EL (cell line): ENCODE measurements around the gene ZDHHC7.
"Not testable (repeated sequence)": the region's sequence is repeated elsewhere in the genome, so short reads cannot be mapped to it uniquely, and the experiment has no call there.

ENCODE experiments used
- DNase-seq: peaks from one replicate; pipeline ENCODE4 v3.0.0-alpha.2; 2016

Gene ZDHHC7

DNA sequence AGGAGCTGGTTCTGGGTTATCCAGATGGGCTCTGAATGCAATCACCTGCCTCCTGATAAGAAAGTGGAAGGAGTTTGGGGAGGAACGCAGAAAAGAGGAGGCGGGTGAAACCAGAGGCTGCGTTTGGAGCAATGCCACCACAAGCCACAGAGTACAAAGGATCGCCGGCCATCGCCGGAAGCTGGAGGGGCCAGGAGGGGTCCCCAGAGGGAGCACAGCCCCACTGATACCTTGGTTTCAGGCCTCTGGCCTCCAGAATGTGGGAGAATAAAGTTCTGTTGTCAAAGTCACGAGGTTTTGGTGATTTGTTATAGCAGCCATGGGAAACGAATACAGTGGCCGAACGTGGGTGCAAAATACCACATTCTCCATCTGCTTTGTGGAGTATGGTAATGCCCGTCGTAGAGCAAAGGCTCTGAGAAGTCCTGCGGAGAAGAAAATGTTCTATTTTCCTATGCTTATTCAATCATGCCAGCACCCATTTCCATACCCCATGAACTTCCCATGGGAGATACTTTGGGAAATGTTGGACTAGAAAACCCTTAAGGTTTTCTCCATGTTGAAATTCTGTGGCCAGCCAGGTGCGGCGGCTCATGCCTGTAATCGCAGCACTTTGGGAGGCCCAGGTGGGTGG lies 51.4 kb downstream of the ZDHHC7 start:
- no peak for DNase-seq

DNA sequence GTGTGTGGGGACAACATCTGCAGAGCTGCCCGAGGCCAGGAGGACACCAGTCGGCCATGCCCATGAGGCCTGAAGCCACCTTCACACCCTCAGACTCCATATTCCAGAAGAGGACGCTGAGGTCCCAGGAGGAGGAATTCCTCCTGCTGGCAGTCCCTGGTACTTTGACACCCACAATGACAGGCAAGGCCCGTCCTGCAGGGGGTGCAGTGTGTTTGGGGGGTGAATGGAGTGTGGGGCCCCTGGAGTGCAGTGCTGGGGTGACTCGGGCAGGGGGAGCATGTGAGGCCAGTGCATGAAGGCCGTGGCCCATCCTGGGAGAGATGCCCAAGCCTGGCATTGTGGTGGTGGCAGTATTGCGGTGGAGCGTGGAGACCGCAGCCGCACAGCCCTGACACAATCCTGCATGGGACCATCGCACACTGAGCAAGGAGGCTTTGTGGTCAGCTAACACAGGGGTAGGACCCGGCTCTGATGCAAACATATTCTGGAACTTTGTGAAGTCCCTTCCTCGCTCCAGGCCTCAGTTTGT lies 52.2 kb downstream of the ZDHHC7 start:
- DNase-seq, result no peak

DNA sequence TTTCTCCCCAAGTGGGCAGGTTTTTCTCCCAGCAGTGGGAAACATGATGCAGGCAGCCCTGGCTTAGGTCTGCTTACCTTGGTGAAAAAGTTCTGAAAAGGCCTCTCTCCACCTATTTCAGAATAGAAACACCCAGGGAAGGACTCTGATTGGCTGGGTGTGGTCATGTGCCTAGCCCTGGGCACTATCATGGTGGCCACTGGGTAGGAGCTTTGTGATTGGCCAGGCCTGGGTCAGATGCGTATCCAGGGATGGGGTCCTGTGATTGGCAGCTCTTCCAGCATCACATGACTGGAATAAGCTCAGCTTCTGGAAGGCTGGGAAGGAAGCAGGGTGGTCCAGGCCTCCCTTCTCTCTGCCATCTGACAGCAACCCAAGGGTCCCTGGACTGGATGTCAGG lies 53.5 kb downstream of the ZDHHC7 start:
- no peak for DNase-seq

DNA sequence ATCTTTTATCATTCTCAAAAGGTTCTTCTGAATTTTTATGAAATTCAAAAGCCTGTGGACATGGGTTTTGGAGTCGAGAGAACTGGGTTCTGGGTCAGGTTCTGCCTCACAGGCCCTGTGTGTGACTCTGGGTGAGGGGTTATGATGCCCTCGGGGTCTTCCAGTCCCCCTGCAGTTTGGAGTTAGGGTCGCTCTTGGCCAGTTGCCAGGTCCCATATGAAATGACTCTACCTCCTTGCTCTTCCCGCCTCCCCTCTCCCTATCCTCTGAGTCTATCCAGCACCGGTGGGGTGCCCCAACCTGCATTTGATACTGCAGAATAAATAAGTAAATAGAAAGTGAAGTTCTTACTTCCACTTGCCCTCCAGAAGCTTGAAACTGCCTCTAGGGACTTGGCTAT lies 54.1 kb downstream of the ZDHHC7 start:
- DNase-seq, result no peak

DNA sequence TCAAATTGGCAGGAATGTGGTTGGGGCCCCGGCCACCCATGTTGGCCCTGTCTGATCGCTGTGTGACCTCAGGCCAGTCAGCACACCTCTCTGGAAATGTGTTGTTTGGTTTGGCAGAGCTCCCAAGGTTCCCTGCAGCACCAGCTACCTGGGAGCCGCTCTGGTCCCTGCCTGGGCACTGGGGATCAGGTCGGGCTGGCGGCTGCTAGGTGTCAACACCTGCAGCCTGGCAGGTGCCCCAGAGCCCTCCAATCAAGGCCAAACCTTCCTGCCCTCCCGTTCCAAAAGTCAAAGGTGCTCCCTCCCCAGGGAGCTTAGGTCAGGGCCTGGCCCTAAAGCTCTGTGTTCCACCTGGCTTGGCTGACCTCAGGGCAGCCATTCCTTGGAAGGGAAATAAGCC lies 55.9 kb downstream of the ZDHHC7 start:
- no peak for DNase-seq

DNA sequence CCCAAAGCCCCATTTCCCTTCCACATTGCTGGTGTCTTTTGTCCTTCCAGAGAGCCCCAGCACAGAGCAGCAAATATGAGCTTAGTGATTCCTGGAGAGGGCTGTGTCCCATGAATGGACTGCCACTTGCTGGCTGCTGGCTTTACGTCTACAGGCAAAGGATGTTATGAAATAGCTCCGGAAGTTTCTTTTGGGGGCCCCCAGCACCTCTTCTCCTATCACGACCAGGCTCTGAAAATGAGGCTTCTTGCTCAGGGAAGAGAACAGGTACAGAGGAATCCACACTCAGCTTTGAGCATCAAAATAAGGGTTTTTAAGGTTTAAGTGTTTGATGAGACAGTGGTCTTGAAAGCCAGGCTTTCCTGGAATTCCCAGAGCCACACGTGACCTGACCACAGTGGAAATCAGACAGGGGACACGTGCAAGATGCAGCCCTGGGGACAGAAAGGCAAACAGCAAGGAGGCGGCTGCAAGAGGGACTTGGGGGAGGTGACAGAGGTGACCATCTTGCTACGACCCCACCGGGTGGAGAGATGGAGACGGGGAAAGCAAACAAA lies 58.1 kb downstream of the ZDHHC7 start:
- DNase-seq, result no peak

DNA sequence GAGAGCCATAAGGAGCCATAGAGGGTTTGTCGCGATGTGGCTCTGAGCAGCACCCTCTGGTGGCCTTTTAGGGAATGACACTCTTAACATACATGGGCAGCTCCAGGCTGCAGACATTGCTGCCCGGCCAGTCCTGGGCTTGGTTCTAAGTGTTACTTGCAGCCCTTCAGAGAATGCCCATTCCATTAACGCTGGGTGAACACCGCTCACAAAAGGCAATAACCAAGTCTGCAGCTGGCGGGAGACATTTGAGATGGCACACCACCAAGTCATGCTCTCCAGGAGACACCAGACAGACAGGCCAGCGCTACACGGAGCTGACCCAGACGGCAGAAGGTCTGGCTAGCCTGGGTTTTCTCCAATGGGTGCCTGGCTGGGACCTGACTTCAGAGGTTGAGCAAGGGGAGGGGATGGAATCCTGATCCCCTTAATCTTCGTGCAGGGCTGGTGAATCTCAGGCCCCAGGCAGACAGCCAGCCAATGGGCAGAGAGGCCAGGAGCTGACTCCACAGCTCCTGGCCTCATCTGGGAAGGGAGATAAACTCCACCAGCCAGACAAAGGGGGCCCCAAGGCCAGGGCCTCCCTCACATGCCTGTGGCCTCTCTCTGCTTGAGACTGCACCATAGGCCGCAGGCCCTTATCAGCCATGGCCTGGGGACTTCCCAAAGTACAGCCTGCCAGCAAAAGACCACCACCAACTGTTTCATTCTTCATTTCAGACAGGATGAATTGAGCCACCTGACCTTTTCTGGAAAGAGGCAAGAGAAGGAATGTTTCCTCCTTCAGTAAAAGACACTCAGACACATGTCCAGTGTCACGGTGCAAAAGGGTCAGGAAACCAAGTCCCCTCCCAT lies 58.8 kb downstream of the ZDHHC7 start:
- DNase-seq, result peak; percentile 82

DNA sequence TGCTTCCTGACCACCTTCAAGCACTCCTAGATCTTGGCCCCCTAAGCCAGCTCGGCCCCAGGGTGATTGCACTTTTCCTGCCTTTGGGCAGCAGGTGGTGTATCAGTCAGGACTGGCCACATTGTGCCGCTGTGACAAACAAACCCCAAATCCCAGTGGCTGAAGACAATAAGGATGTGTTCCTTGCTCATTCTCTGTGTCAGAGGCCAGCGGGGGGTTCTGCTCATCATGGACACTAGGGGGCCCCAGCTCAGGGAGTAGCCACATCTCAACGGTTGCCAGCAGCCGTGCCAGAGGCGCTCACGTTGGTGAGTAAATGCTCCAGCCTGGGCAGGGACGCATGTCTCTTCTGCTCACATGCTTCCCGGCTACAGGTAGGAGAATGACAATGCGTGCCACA lies 60.4 kb downstream of the ZDHHC7 start:
- no peak for DNase-seq

DNA sequence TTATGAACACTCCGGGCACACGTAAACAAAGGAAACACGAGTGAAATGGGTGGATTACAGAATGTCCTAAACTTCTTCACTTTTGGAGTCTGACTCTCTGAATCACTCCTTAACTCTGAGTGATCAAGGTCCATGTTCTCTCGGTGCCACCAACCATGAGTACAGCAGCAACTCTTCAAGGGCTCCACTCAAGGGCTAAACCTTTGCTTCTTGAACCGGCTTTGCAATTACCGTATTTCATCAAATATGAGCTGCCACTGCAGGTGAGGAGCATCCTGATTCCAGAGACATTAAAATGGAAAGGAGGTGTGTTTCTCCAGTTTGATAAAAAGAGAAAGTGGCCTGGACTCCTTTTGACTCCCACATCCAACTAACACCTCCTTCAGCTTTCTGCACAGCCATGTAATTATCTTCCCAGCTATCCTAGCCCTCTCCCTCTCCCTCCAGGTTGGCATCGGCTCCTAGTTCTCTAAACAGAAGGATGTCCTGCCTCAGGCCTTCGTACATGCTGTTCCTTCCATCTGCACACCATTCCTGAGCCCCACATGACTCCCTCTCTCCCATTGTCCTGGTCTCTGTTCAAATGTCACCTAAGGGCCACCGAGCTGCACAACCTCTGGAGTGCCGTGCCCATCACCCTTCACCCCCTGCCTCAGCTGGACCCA lies 61.4 kb downstream of the ZDHHC7 start:
- DNase-seq, result no peak

DNA sequence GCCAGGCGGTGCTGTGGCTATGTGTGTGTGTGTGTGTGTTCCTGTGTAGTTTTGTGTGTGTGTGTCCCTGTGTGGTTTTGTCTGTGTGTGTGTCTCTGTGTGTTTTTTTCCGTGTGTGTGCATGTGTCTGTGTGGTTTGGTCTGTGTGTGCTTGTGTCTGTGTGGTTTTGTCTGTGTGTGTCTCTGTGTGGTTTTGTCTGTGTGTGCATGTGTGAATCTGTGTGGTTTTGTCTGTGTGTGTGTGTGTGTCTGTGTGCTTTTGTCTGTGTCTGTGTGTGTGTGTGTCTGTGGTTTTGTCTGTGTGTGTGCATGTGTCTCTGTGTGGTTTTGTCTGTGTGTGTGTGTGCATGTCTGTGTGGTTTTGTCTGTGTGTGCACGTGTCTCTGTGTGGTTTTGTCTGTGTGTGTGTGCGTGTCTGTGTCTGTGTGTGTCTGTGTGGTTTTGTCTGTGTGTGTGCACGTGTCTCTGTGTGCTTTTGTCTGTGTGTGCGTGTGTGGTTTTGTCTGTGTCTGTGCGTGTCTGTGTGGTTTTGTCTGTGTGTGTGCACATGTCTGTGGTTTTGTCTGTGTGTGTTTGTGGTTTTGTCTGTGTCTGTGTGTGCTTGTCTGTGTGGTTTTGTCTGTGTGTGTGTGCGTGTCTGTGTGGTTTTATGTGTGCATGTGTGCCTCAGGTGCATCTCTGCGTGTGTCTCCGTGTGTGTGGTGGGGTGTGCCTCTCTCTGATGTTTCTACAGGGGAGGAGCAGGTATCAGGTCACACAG lies 62.3 kb downstream of the ZDHHC7 start:
- no peak for DNase-seq

DNA sequence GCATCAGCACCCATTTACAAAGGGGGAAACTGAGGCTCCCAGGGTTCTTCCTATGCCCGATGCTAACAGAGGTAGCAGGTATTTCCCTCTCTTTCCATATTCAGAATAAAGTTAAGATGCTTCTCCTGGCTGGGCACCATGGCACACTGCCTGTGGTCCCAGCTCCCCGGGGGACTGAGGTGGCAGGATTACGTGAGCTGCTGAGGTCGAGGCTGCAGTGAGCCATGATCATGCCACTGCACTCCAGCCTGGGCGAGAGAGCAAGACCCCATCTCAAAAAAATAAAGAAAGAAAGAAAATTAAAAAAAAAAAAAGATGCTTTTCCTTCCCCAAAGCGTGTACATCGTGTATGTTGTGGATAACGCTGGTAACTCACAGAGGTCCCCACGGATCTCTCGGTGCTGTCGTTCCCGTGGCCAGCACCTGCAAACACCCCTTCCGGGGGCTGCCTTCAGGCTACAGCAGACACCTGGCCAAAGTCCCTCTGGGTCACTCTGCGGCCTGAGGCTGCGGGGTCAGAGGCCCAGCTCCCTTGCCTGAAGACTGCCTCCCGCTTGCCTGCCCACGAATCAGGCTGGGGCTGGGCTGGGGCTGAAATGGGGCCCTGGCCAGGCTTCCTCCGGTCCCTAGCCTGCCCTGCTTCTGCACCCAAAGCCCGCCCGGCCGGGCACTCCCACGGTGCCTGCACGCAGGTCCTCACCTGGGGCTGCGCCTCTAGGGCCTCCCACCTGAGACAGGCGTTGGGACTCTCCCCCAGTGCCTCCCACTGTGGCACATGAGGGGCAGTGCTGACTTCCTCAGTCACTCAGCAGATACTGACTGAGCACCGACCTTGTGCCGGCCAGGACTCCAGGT lies 63.1 kb downstream of the ZDHHC7 start:
- DNase-seq, result no peak

DNA sequence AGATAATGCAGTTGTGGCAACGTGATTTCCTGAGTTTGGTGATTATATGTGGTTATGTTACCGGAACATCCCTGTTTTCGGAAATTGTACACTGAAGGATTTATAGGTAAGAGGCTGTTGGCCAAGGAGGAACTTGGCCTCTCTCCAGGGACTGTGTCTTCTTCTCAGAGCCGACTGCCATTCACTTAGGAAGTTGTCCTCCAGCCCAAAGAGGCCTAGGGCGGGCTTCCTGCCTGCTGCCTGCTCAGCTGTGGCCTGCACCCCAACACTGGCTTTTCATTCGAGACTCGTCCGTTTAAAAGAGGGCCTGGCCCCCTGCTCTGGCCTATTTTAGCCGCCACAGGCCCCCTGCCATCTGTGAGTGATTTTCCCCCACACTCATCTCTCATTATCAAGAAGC lies 64.3 kb downstream of the ZDHHC7 start:
- no peak for DNase-seq

DNA sequence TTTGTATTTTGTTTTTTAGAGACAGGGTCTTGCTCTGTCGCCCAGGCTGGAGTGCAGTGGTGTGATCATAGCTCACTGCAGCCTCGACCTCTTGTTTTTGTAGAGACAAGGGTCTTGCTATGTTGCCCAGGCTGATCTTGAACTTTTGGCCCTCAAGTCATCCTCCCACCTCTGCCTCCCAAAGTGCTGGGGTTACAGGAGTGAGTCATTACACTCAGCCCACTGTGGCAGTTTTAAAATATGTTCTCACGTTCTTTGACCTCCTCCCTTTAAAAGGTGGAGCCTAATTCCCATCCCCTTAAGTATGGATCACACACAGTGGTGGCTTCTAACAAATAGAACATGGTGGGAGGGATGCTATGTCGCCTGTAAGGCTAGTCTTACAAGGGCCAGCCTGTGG lies 67.7 kb downstream of the ZDHHC7 start:
- peak; percentile 30 for DNase-seq

DNA sequence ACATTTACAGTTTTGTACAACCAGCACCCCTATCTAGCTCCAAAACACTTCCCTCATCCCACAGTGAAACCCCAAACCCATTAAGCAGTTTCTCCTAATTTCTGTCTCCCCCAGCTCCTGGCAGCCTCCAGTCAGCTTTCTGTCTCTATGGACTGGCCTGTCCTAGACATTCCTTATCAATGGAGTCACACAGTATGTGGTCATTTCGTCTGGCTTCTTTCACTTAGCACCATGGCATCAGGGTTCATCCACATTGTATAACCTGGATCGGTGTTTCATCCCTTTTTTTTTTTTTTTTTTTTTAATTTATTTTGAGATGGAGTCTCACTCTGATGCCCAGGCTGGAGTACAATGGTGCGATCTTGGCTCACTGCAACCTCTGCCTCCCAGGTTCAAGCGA lies 68.5 kb downstream of the ZDHHC7 start:
- peak; percentile 50 for DNase-seq

DNA sequence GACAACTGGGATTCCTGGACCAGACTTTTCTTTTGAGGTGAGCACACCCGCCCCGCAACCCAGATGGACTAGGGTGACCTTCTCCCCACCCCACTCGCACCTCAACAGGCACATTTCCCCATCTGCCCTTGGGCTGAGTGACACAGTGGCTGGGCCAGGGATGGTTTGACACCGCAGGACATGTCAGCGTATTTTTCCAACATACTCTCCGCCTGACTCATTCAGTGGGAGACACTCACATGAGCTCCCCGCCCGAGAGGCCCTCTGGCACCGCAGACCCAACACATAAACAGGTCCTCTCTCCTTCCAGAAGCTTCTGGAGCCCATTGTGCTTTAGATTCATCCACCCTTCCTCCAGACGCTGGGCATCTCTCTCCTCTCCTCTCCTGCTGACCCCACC lies 69.4 kb downstream of the ZDHHC7 start:
- DNase-seq, result peak; percentile 92

DNA sequence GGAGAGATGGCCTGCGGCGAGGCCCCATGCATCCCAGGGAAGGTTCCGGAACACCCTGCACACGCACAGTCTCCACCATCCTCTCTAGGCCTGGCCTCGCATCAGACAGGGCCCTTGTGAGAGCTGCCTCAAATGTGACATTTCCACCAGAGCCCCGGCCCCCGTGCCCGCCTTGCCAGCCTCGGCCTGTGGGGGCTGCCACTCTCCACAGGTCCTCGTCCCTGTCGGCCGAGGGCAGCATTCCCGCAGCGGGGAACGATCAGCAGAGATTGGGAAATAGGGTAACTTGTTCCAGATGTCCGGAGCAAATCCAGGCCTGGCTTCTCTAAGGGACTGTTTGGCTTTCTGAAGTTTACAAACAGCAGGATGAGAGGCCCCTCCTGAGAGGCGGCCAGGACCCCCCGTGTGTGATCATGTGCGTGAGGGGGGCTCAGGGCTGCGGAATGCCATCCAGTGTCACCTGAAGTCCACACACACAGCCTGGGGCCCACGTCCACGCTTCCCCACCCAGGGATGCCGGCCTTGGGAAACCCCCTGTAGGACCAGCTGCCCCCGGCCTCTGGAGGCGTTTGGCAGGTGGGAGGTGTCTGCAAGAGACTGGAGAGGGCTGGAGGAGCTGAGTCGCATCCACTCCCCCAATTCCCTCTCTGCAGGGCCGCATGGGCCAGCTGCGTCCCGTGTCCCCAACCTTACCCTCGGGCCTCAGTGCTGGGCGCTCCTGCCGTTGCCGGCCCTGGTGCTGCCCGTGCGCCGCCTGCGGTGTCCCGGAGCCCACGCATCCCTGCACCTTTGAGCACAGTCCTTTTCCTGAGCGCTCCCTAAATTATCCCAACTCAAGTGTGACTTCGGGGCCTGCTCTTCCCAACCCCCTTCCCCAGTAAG lies 70.4 kb downstream of the ZDHHC7 start:
- peak; percentile 46 for DNase-seq

DNA sequence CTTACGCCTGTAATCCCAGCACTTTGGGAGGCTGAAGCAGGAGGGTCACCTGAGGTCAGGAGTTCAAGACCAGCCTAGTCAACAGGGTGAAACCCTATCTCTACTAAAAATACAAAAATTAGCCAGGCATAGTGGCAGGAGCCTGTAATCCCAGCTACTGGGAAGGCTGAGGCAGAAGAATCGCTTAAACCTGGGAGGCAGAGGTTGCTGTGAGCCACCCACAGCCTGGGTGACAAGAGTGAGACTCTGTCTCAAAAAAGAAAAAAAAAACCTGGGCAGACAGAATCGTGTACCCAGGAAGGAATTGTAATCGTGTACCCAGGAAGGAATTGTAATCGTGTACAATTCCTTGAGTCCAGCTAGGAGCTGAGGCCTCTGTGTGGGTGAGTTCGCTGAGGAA lies 72.7 kb downstream of the ZDHHC7 start:
- not testable (repeated sequence) for DNase-seq

DNA sequence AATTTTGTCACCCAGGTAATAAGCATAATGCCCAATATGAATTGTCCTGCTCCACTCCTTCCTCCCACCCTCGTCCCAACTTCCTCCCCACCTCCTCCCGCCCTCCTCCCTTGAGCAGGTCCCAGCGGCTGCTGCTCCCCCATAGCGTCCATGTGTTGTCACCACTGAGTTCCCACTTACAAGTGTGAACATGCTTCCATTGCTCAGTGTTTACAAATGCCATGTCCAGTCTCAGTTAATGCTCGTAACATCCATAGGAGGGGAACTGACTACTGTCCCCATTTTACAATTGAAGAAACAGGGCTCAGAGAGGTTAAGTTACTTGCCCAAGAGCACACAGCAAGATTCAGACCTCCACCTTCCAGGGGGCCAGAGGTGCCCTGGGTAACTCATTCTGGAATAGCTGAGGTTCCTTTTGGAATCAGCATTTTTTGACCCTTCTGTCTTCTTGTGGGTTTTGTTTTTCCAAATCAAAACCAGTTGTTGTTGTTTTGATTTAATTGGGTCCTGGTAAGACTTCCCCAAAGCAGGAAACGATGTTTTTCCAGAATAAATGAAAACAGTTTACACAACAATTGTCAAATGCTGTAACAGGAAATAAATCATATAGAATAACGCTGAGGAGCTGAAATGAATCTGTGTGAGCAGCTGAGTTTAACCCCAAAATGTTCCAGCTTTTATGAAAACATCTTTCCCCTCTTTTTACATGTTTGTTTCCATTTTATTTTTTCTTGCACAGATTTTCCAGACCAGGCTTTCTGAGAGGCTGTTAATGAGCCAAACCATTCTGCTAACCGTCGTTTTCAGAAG lies 73.9 kb downstream of the ZDHHC7 start:
- no peak for DNase-seq

DNA sequence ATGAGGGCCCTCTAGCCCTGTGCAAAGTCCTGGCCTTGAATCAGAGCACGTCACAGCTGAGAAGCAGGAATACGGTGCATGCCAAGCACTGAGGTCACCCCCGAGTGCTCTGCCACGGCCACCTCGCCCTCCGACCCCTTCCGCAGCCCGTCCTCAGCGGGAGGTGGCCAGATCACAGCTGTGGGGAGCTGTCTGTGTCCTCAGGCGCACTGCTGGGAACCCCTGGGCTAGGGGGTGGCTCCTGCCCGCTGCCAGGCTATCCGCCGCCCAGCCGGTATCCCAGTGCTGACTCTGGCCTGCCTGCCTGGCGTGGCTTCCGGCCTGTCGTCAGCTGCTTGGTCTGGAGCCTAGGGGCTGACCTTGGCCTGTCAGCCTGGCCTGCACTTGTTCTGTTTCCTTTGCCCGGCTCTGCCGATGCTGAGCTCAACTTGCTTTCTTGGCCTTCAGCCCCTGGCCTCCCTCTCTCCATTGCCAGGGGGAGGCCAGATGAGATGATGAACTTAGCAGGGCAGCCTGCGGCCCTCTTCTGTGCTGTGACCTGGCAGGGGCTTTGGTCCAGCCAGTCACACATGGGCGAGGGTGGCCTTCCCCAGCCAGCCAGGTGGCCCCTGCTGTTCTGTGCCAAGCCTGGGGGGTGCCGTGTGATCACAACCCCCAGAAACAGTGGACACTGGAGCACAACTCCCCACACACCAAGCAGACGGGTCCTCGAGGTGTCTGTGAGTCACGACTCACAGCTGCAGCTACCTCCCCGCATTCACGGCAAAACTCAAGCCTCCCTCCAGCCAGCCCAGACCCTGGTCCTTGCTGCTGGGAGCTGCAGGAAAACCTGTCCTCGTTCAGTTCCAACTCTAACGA lies 77.3 kb downstream of the ZDHHC7 start:
- DNase-seq, result peak; percentile 51
